Keratinocyte (primary cell): ENCODE measurements around the gene SAMD3. TPM values are rescaled to one million over a fixed set of nuclear protein-coding genes. Genes with fewer than 3 reads are reported as not detected.
A peak's percentile ranks its signal among the peaks of the same experiment; 100 is the strongest.

ENCODE experiments used
- DNase-seq: peaks from one replicate; pipeline ENCODE4 v3.0.0-alpha.2; 2011; ENCODE audit warnings: low read depth, missing footprints, low spot score
- FAIRE-seq: peaks from 2 replicates; lab custom pipeline; 2011; peaks lifted over from hg19 to GRCh38; lab: Jason Lieb, UNC
- H2AFZ ChIP-seq: 2 replicates; pipeline ENCODE4 v1.6.0; 2012; ENCODE audit warnings: low read length, control low read depth, inconsistent platforms; ENCODE audit not compliant: control insufficient read depth
- H3K27ac ChIP-seq: 2 replicates; pipeline ENCODE4 v1.5.1; 2011; ENCODE audit warnings: low read length; ENCODE audit not compliant: control insufficient read depth, insufficient read depth
- H3K27me3 ChIP-seq: 3 replicates; pipeline ENCODE4 v1.6.0; 2011; ENCODE audit warnings: low read length; ENCODE audit not compliant: control insufficient read depth, insufficient read depth; ENCODE audit errors: extremely low read depth
- H3K36me3 ChIP-seq, 2 experiments: 2 replicates in 1 of 2; 3 replicates in 1 of 2; pipeline ENCODE4 v1.5.1; 2011; ENCODE audit warnings: low read length in 2 of 2, mild to moderate bottlenecking in 1 of 2; ENCODE audit not compliant: control insufficient read depth in 2 of 2, insufficient read depth in 2 of 2; ENCODE audit errors: extremely low read depth in 1 of 2
- H3K4me1 ChIP-seq: 3 replicates; pipeline ENCODE4 v1.5.1; 2011; ENCODE audit warnings: low read length; ENCODE audit not compliant: control insufficient read depth, insufficient read depth; ENCODE audit errors: extremely low read depth
- H3K4me2 ChIP-seq: 3 replicates; pipeline ENCODE4 v1.6.0; 2011; ENCODE audit warnings: low read depth, low read length; ENCODE audit not compliant: control insufficient read depth, insufficient read depth; ENCODE audit errors: extremely low read depth
- H3K4me3 ChIP-seq, 3 experiments: fragments of 200-600 bp in 1 of 3; sonication (generic) in 1 of 3; 2 replicates in 2 of 3; 3 replicates in 1 of 3; pipeline ENCODE4 v1.5.1; 2011 to 2016; ENCODE audit warnings: low read length in 3 of 3, mild to moderate bottlenecking in 3 of 3, control low read depth in 2 of 3, inconsistent platforms in 1 of 3, low read depth in 1 of 3, mixed read lengths in 1 of 3, mixed run types in 1 of 3, moderate library complexity in 1 of 3; ENCODE audit not compliant: control insufficient read depth in 2 of 3, insufficient read depth in 2 of 3; ENCODE audit errors: extremely low read depth in 1 of 3
- H3K79me2 ChIP-seq: 2 replicates; pipeline ENCODE4 v1.6.0; 2012; ENCODE audit warnings: low read length; ENCODE audit not compliant: control insufficient read depth, insufficient read depth
- H3K9ac ChIP-seq: 3 replicates; pipeline ENCODE4 v1.6.0; 2011; ENCODE audit warnings: low read length; ENCODE audit not compliant: control insufficient read depth, insufficient read depth; ENCODE audit errors: extremely low read depth
- H3K9me1 ChIP-seq: 3 replicates; pipeline ENCODE4 v1.6.0; 2011; ENCODE audit warnings: low read length; ENCODE audit not compliant: control insufficient read depth, insufficient read depth; ENCODE audit errors: extremely low read depth
- H3K9me3 ChIP-seq: 2 replicates; pipeline ENCODE4 v1.5.1; 2012; ENCODE audit warnings: low read depth, low read length; ENCODE audit not compliant: control insufficient read depth
- H4K20me1 ChIP-seq: 3 replicates; pipeline ENCODE4 v1.6.0; 2011; ENCODE audit warnings: low read length; ENCODE audit not compliant: control insufficient read depth, insufficient read depth; ENCODE audit errors: extremely low read depth
- EZH2 ChIP-seq: IDR thresholded peaks from one replicate; pipeline ENCODE4 v1.6.1; 2012; ENCODE audit warnings: inconsistent platforms, mild to moderate bottlenecking, low read length, moderate library complexity
- dilution Hi-C: fragments of 300-500 bp; cut with MboI; formaldehyde crosslinking; loops from one replicate; pipeline ENCODE4 v1.7.0; 2020; ENCODE audit warnings: low sequenced_read_pairs; ENCODE audit not compliant: extremely low pct_ligation_motif_present
- polyA plus RNA-seq, 5 experiments: library from polyadenylated mRNA; depleted of rRNA in 3 of 5; stranded (reverse) in 3 of 5; stranded (forward) in 1 of 5; unstranded in 1 of 5; fragments of >200 nt; gene quantifications; 1 replicate in 1 of 5; 2 replicates in 3 of 5; 3 replicates in 1 of 5; pipeline versions ENCODE4 v1.2.1 to v1.2.3, GENCODE V29; 2011 to 2012; ENCODE audit warnings: missing spikeins in 2 of 5, low read depth in 1 of 5, low replicate concordance in 1 of 5
- TF ChIP-seq, protein P1 (sequence below), 3 experiments: IDR thresholded peaks in 1 of 3; conservative IDR thresholded peaks in 1 of 3; optimal IDR thresholded peaks in 1 of 3; 2 replicates in 2 of 3; 3 replicates in 1 of 3; pipeline versions ENCODE3 to v1.5.1; 2011; ENCODE audit warnings: low read length in 3 of 3, mild to moderate bottlenecking in 3 of 3, moderate library complexity in 2 of 3, control low read depth in 1 of 3, inconsistent platforms in 1 of 3; ENCODE audit not compliant: insufficient read depth in 2 of 3; ENCODE audit errors: extremely low read depth in 1 of 3

SAMD3 gene
- polyA plus RNA-seq, 1 donor (not counting 4 experiments of a cell fraction or from before 2014, with no cell fraction given), result 5.4 TPM

DNA sequence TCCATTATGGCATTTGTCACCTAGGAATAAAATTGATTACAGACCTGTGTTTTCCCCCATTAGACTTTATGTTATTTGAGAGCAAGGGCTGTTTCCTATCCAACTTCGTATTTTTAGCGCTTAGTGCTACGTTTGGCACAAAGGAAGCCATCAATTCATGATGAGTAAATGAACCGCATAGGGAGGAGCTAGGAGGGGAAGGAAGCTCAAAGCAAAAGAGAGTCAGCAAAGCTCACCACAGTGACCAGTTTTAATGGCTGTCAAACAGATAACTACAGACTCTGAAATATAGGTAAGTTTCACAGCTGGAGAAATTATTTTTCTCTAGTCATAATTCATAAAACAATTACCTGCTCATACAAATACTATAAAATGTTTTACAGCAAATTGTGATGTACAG lies 6.9 kb upstream of the SAMD3 start:
- no peaks in the 10 kb centered on the region for H4K20me1 ChIP-seq
- H3K27ac ChIP-seq, result no peak overlapping the region
- no peaks in the 10 kb centered on the region for H3K9me3 ChIP-seq
- H2AFZ ChIP-seq, result no peak overlapping the region
- DNase-seq (no peak), FAIRE-seq (no peak)
- dilution Hi-C loops, result no loop called here
- no peaks in the 10 kb centered on the region for H3K9me1 ChIP-seq
- H3K4me3 ChIP-seq, result no peak overlapping the region
- no peaks in the 10 kb centered on the region for H3K36me3 ChIP-seq
- no peak for TF ChIP-seq EZH2
- TF ChIP-seq, protein P1, sequence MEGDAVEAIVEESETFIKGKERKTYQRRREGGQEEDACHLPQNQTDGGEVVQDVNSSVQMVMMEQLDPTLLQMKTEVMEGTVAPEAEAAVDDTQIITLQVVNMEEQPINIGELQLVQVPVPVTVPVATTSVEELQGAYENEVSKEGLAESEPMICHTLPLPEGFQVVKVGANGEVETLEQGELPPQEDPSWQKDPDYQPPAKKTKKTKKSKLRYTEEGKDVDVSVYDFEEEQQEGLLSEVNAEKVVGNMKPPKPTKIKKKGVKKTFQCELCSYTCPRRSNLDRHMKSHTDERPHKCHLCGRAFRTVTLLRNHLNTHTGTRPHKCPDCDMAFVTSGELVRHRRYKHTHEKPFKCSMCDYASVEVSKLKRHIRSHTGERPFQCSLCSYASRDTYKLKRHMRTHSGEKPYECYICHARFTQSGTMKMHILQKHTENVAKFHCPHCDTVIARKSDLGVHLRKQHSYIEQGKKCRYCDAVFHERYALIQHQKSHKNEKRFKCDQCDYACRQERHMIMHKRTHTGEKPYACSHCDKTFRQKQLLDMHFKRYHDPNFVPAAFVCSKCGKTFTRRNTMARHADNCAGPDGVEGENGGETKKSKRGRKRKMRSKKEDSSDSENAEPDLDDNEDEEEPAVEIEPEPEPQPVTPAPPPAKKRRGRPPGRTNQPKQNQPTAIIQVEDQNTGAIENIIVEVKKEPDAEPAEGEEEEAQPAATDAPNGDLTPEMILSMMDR (optimal IDR thresholded peaks at IDR 0.05 in 1 of 3, IDR thresholded peaks at IDR 0.05 in 1 of 3, conservative IDR thresholded peaks at IDR 0.05 in 1 of 3; ENCODE audit: extremely low read depth in 1 of 3, insufficient read depth in 2 of 3, low read length in 3 of 3), result no peak
- no peaks in the 10 kb centered on the region for H3K4me1 ChIP-seq
- H3K27me3 ChIP-seq, result no peaks in the 10 kb centered on the region
- no peak overlapping the region for H3K4me2 ChIP-seq
- H3K9ac ChIP-seq, result no peak overlapping the region
- no peaks in the 10 kb centered on the region for H3K79me2 ChIP-seq

DNA sequence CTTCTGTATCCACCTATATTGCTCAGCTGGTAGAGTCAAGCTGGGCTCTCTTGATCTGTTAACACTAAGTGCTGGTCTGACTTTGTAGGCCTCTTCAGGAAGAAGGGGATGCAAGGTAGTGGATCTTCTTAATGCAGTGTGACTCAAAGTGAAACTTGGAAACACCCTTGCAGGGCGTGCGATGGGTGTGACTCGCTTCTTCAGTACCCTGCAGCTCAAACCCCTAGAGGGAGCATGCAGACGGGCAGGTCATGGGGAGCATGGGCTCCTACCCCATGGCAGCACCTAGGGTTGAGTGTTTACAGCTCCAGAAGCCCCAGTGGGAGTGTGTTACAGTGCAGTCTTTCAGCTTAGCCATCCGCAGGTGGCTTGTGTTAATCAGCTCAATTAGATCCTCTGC lies 757 bp upstream of the SAMD3 start:
- Histone ChIP-seq H2AFZ (no peak overlapping the region), H3K36me3 (no peaks in the 10 kb centered on the region), H3K27me3 (no peaks in the 10 kb centered on the region), H3K27ac (no peak overlapping the region), H3K9me1 (no peaks in the 10 kb centered on the region), H3K4me1 (no peaks in the 10 kb centered on the region), H3K4me2 (no peak overlapping the region), H3K79me2 (no peaks in the 10 kb centered on the region), H3K9ac (no peak overlapping the region), H4K20me1 (no peaks in the 10 kb centered on the region), H3K4me3 (no peak overlapping the region), H3K9me3 (no peaks in the 10 kb centered on the region)
- DNase-seq (no peak), FAIRE-seq (peak; percentile 20)
- TF ChIP-seq, protein P1 (optimal IDR thresholded peaks at IDR 0.05 in 1 of 3, IDR thresholded peaks at IDR 0.05 in 1 of 3, conservative IDR thresholded peaks at IDR 0.05 in 1 of 3; ENCODE audit: extremely low read depth in 1 of 3, insufficient read depth in 2 of 3, low read length in 3 of 3), result peak; percentile 23 to 31 (median 25)
- no peak for TF ChIP-seq EZH2
- dilution Hi-C loops, result no loop called here
